Mesenchymal stem cell (in vitro differentiated cells and primary cell): Measurements from ENCODE around the gene GIGYF2.

Source experiments
- DNase-seq: peaks from one replicate; pipeline ENCODE4 v3.0.0-alpha.2; 2013
- H2AFZ ChIP-seq: one replicate; pipeline ENCODE4 v1.6.1; 2013; ENCODE audit warnings: low read depth, mild to moderate bottlenecking, control low read depth, inconsistent platforms, low read length, moderate library complexity
- H2AK5ac ChIP-seq: 2 replicates; pipeline ENCODE4 v1.6.1; 2013; ENCODE audit warnings: low read length, moderate library complexity, mild to moderate bottlenecking, inconsistent platforms; ENCODE audit not compliant: severe bottlenecking
- H2BK120ac ChIP-seq: one replicate; pipeline ENCODE4 v1.6.1; 2013; ENCODE audit warnings: low read depth, mild to moderate bottlenecking, inconsistent platforms, low read length, moderate library complexity
- H2BK12ac ChIP-seq, 2 experiments: one replicate each; pipeline ENCODE4 v1.6.1; 2013; ENCODE audit warnings: inconsistent platforms in 2 of 2, low read length in 2 of 2, mild to moderate bottlenecking in 2 of 2, moderate library complexity in 2 of 2, control low read depth in 1 of 2
- H2BK15ac ChIP-seq: one replicate; pipeline ENCODE4 v1.6.1; 2013; ENCODE audit warnings: mild to moderate bottlenecking, low read depth, inconsistent platforms; ENCODE audit not compliant: poor library complexity, severe bottlenecking
- H2BK5ac ChIP-seq: 2 replicates; pipeline ENCODE4 v1.6.1; 2013; ENCODE audit warnings: low read depth, mild to moderate bottlenecking, low read length, control low read depth, inconsistent platforms; ENCODE audit not compliant: poor library complexity, severe bottlenecking
- H3K14ac ChIP-seq, 2 experiments: one replicate each; pipeline ENCODE4 v1.6.1; 2013; ENCODE audit warnings: inconsistent platforms in 2 of 2, low read length in 2 of 2, control low read depth in 1 of 2, mild to moderate bottlenecking in 1 of 2, moderate library complexity in 1 of 2
- H3K18ac ChIP-seq, 2 experiments: one replicate each; pipeline ENCODE4 v1.6.1; 2013; ENCODE audit warnings: inconsistent platforms in 2 of 2, low read length in 2 of 2, control low read depth in 1 of 2, low read depth in 1 of 2, mild to moderate bottlenecking in 1 of 2
- H3K23ac ChIP-seq, 2 experiments: one replicate each; pipeline ENCODE4 v1.6.1; 2013; ENCODE audit warnings: inconsistent platforms in 2 of 2, low read length in 2 of 2, mild to moderate bottlenecking in 2 of 2, moderate library complexity in 2 of 2, control low read depth in 1 of 2
- H3K27ac ChIP-seq: 2 replicates; pipeline ENCODE4 v1.5.1; 2013; ENCODE audit warnings: mild to moderate bottlenecking, moderate library complexity, low read length, control low read depth, inconsistent platforms; ENCODE audit not compliant: poor library complexity, severe bottlenecking
- H3K27me3 ChIP-seq, 2 experiments: 2 replicates each; pipeline versions ENCODE4 v1.6.1 to v1.7.0; 2013; ENCODE audit warnings: low read length in 2 of 2, mild to moderate bottlenecking in 2 of 2, moderate library complexity in 2 of 2, control low read depth in 1 of 2, inconsistent platforms in 1 of 2; ENCODE audit not compliant: control insufficient read depth in 1 of 2, insufficient read depth in 1 of 2
- H3K36me3 ChIP-seq, 2 experiments: 2 replicates each; pipeline versions ENCODE4 v1.6.1 to v1.7.0; 2013; ENCODE audit warnings: low read length in 2 of 2, control low read depth in 1 of 2, inconsistent platforms in 1 of 2, low read depth in 1 of 2, mild to moderate bottlenecking in 1 of 2; ENCODE audit not compliant: insufficient read depth in 2 of 2, control insufficient read depth in 1 of 2
- H3K4ac ChIP-seq, 2 experiments: one replicate each; pipeline ENCODE4 v1.6.1; 2013; ENCODE audit warnings: inconsistent platforms in 2 of 2, low read length in 2 of 2, mild to moderate bottlenecking in 2 of 2, moderate library complexity in 2 of 2, control low read depth in 1 of 2, low read depth in 1 of 2
- H3K4me1 ChIP-seq: 2 replicates; pipeline ENCODE4 v1.6.1; 2013; ENCODE audit warnings: low read depth, low read length, control low read depth; ENCODE audit not compliant: control insufficient read depth, insufficient read depth
- H3K4me2 ChIP-seq: 2 replicates; pipeline ENCODE4 v1.6.1; 2013; ENCODE audit warnings: low read length, mild to moderate bottlenecking, inconsistent platforms; ENCODE audit not compliant: poor library complexity, severe bottlenecking
- H3K4me3 ChIP-seq, 2 experiments: 2 replicates each; pipeline versions ENCODE4 v1.5.1 to v1.7.0; 2013; ENCODE audit warnings: low read length in 2 of 2, mild to moderate bottlenecking in 2 of 2, control low read depth in 1 of 2, low read depth in 1 of 2; ENCODE audit not compliant: insufficient read depth in 1 of 2
- H3K79me1 ChIP-seq: replicated peaks from 2 replicates; pipeline ENCODE4 v1.6.1; 2013; ENCODE audit warnings: mild to moderate bottlenecking, control low read depth, low read length, inconsistent platforms; ENCODE audit not compliant: poor library complexity, severe bottlenecking
- H3K9ac ChIP-seq: 2 replicates; pipeline ENCODE4 v1.7.0; 2013; ENCODE audit warnings: mild to moderate bottlenecking, low read length, moderate library complexity
- H3K9me3 ChIP-seq: 2 replicates; pipeline ENCODE4 v1.7.0; 2013; ENCODE audit warnings: mild to moderate bottlenecking, low read length; ENCODE audit not compliant: control insufficient read depth
- H4K8ac ChIP-seq: one replicate; pipeline ENCODE4 v1.6.1; 2013; ENCODE audit warnings: inconsistent platforms, mild to moderate bottlenecking, low read length, moderate library complexity
- H4K91ac ChIP-seq: one replicate; pipeline ENCODE4 v1.6.1; 2013; ENCODE audit warnings: mild to moderate bottlenecking, low read length, inconsistent platforms
- WGBS: methylation state at CpG from one replicate; pipeline ENCODE4 v1.1.7; 2013; ENCODE audit warnings: mixed read lengths; 5-methylcytosine and 5-hydroxymethylcytosine counted together

The GIGYF2 gene

GRCh38 chr2:232871418-232871834 lies 174.3 kb downstream of the GIGYF2 start:
- Histone ChIP-seq H3K4me3 (no peak overlapping the region), H3K36me3 (peaks cover 0 to 36% of the 10 kb centered on the region in 2 experiments), H3K4ac (no peak overlapping the region), H3K27ac (no peak overlapping the region), H3K23ac (no peak overlapping the region), H3K14ac (no peak overlapping the region), H3K9ac (no peak overlapping the region), H3K9me3 (no peaks in the 10 kb centered on the region), H2AK5ac (no peak overlapping the region), H2BK120ac (no peak overlapping the region), H3K4me1 (peaks cover 12% of the 10 kb centered on the region), H3K18ac (no peak overlapping the region), H3K4me2 (no peak overlapping the region), H3K27me3 (peaks cover 6 to 20% of the 10 kb centered on the region in 2 experiments), H3K79me1 (no peaks in the 10 kb centered on the region), H2BK12ac (no peak overlapping the region), H4K91ac (no peak overlapping the region), H2BK5ac (no peak overlapping the region), H2BK15ac (no peak overlapping the region), H2AFZ (no peak overlapping the region), H4K8ac (no peak overlapping the region)
- no peak for DNase-seq
- 89% methylated on average over 15 of the region's 15 CpGs for WGBS

DNA sequence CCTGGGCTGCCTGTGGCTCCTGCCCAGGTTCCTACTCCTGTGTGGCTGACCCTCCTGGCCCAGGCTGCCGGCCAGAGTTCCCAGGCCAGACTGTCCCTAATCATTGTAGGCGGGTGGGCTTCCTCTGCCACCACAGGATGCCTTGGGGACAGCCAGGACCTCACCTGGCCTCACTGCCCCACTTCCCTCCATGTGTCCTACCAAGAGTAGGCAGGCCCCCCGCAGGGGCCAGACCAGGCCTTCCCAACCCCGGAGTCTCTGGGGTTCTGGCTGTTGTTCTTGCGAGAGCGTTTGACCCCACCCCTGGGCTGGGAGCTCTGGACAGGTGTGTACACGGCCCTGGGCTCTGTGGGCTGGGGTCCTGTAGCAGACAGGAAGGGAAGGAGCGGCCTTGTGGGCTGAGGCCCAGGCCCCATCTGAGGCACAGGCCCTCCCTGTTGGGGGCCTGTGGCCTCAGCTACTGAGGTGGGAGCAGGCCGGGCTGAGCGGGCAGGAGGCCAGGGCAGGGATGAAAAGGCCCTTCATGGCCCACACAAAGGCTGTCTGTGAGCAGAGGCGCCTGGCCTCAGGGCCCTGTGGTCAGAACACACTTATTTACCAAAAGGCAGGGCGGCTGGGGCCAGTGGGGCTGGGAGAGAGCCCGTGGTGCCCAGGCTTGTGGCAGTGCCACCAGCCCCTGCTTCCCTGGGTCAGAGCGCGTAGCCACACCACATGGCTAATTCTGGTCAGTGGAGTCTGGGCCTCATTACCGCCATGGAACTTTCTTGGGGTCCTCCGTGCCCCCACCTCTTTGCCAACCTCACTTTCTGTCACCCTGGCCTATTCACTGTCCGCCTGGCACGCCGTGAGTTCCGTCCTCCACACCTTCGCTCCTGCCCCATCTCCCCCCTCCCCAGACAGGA lies 175.0 kb downstream of the GIGYF2 start:
- no peaks in the 10 kb centered on the region for H3K9me3 ChIP-seq
- WGBS: 91% methylated on average over 17 of the region's 22 CpGs
- H3K4me1 ChIP-seq: peaks cover 18% of the 10 kb centered on the region
- H3K18ac ChIP-seq: no peak overlapping the region
- no peak overlapping the region for H3K4me3 ChIP-seq
- no peak overlapping the region for H4K8ac ChIP-seq
- no peak overlapping the region for H2AK5ac ChIP-seq
- no peak overlapping the region for H2BK12ac ChIP-seq
- no peak overlapping the region for H4K91ac ChIP-seq
- H2BK15ac ChIP-seq: no peak overlapping the region
- H3K9ac ChIP-seq: no peak overlapping the region
- H3K4me2 ChIP-seq: no peak overlapping the region
- H3K23ac ChIP-seq: no peak overlapping the region
- H2AFZ ChIP-seq: no peak overlapping the region
- no peak overlapping the region for H2BK5ac ChIP-seq
- H3K27me3 ChIP-seq: peaks cover 6 to 20% of the 10 kb centered on the region in 2 experiments
- DNase-seq: no peak
- H3K27ac ChIP-seq: no peak overlapping the region
- H3K14ac ChIP-seq: no peak overlapping the region
- no peak overlapping the region for H3K4ac ChIP-seq
- no peaks in the 10 kb centered on the region for H3K79me1 ChIP-seq
- H2BK120ac ChIP-seq: no peak overlapping the region
- peaks cover 0 to 36% of the 10 kb centered on the region in 2 experiments for H3K36me3 ChIP-seq

DNA sequence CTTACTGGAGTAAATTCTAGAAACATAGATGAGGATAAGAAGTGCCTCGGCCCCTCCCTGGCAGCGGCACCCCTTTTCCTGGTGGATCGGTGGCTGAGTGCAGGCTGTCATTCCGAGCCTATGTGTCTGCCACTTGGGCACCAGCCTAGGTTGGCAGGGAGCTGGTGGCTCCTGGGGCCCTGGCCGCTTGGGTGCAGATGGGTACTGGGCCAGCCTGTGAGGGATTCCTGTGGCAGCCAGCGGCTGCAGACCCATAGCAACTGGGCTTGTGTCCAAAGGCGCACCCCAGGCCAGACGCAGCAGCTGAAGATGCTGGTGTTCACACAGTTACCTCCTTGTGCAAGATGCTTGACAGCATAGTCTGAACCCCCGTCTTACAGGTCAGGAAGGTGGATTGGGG lies 175.7 kb downstream of the GIGYF2 start:
- no peaks in the 10 kb centered on the region for H3K79me1 ChIP-seq
- no peak overlapping the region for H3K14ac ChIP-seq
- H3K36me3 ChIP-seq: peaks cover 0 to 36% of the 10 kb centered on the region in 2 experiments
- H3K27ac ChIP-seq: no peak overlapping the region
- no peak overlapping the region for H2AK5ac ChIP-seq
- 97% methylated on average over 9 of the region's 9 CpGs for WGBS
- no peak overlapping the region for H3K23ac ChIP-seq
- H3K9ac ChIP-seq: no peak overlapping the region
- H3K4me3 ChIP-seq: no peak overlapping the region
- peaks cover 6 to 22% of the 10 kb centered on the region in 2 experiments for H3K27me3 ChIP-seq
- no peak overlapping the region for H3K18ac ChIP-seq
- no peak overlapping the region for H2BK120ac ChIP-seq
- no peak overlapping the region for H2BK12ac ChIP-seq
- no peak overlapping the region for H2BK15ac ChIP-seq
- H3K4me1 ChIP-seq: peaks cover 18% of the 10 kb centered on the region
- no peak for DNase-seq
- no peak overlapping the region for H2AFZ ChIP-seq
- H3K4ac ChIP-seq: no peak overlapping the region
- H3K9me3 ChIP-seq: no peaks in the 10 kb centered on the region
- no peak overlapping the region for H4K91ac ChIP-seq
- no peak overlapping the region for H3K4me2 ChIP-seq
- no peak overlapping the region for H2BK5ac ChIP-seq
- no peak overlapping the region for H4K8ac ChIP-seq

- no peaks in the 10 kb centered on the region for H3K79me1 ChIP-seq
- H3K23ac ChIP-seq: no peak overlapping the region
- H4K8ac ChIP-seq: no peak overlapping the region
- no peak overlapping the region for H2AFZ ChIP-seq
- no peaks in the 10 kb centered on the region for H3K9me3 ChIP-seq
- H3K4me2 ChIP-seq: no peak overlapping the region
- H2BK12ac ChIP-seq: no peak overlapping the region
- no peak overlapping the region for H3K14ac ChIP-seq
- no peak overlapping the region for H3K4ac ChIP-seq
- H3K36me3 ChIP-seq: peaks cover 0 to 36% of the 10 kb centered on the region in 2 experiments
- H3K18ac ChIP-seq: no peak overlapping the region
- peaks cover 6 to 22% of the 10 kb centered on the region in 2 experiments for H3K27me3 ChIP-seq
- no peak overlapping the region for H3K4me3 ChIP-seq
- H2BK120ac ChIP-seq: no peak overlapping the region
- H3K4me1 ChIP-seq: peaks cover 18% of the 10 kb centered on the region
- H3K27ac ChIP-seq: no peak overlapping the region
- H4K91ac ChIP-seq: no peak overlapping the region
- no peak overlapping the region for H2BK15ac ChIP-seq
- whole genome bisulfite sequencing: 95% methylated on average over 14 of the region's 14 CpGs
- H2BK5ac ChIP-seq: no peak overlapping the region
- no peak for DNase-seq
- H3K9ac ChIP-seq: no peak overlapping the region
- H2AK5ac ChIP-seq: no peak overlapping the region
These were observed 176.3 kb downstream of the GIGYF2 start for GRCh38 chr2:232873292-232873908.
